Measurements from ENCODE around the gene ATF3.

DNA sequence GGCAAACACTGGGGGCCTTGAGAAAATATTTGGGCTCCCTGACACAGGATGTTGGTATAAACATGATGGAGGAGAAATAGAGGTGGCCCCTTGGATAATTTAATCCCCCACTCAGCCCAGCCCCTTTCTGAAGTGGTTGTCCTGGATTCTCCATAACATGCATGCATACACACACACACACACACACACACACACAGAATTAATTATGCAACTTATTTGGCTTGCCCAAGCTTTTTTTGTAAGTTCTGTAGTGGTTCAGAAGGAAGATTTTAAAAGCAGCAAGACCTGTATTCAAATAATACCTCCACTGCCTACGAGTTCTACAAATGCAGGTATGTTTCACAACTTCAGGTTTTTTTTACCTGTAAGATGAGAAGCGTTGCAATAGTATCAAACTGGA, 15.0 kb downstream of the ATF3 start:
- TF ChIP-seq, protein P1, sequence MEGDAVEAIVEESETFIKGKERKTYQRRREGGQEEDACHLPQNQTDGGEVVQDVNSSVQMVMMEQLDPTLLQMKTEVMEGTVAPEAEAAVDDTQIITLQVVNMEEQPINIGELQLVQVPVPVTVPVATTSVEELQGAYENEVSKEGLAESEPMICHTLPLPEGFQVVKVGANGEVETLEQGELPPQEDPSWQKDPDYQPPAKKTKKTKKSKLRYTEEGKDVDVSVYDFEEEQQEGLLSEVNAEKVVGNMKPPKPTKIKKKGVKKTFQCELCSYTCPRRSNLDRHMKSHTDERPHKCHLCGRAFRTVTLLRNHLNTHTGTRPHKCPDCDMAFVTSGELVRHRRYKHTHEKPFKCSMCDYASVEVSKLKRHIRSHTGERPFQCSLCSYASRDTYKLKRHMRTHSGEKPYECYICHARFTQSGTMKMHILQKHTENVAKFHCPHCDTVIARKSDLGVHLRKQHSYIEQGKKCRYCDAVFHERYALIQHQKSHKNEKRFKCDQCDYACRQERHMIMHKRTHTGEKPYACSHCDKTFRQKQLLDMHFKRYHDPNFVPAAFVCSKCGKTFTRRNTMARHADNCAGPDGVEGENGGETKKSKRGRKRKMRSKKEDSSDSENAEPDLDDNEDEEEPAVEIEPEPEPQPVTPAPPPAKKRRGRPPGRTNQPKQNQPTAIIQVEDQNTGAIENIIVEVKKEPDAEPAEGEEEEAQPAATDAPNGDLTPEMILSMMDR (IDR thresholded peaks at IDR 0.05), result no peak
- TF ChIP-seq POLR2A (IDR thresholded peaks at IDR 0.05), result no peak
